ENCODE measurements around the gene FAM118B.

Gene FAM118B

DNA sequence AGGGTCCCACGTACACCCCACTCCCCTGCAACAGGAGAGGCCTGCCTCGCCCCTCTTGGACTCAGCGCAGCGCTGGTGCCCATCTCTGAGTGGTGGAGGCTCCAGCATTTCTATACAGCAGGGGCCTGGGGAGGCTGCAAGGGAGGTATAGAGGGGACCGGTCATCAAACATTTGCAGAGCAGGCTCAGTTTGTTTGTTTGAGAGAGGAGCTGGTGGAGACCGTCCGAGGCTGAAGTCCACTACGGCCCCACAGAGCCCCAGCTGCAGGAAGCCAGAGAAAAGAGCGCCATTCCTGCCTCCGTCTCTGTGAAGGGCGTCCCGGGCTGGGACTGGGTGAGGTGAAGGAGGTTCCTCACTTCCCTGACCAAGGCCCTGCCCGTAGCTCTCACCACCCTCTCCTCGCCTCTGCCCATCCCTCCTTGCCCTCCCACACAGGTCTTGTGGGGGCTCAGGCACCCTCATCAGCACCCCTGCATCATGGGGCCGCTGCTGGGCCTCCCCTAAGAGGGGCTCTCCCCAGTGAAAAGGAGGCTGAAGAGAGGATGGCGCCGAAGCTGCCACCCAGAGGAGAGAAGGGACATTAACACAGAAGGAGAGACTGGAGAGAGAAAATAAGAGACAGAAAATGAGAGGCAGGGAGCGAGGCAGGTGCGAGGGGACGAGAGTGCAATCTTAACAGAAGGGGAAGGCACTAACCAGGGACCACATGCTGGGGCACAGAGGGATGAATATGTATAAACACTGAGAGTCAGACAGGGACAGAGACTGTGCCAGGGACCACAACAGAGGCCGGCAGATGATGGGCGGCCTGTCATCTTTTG lies 24.7 kb upstream of the FAM118B start:
- peak; percentile 1 for DNase-seq

DNA sequence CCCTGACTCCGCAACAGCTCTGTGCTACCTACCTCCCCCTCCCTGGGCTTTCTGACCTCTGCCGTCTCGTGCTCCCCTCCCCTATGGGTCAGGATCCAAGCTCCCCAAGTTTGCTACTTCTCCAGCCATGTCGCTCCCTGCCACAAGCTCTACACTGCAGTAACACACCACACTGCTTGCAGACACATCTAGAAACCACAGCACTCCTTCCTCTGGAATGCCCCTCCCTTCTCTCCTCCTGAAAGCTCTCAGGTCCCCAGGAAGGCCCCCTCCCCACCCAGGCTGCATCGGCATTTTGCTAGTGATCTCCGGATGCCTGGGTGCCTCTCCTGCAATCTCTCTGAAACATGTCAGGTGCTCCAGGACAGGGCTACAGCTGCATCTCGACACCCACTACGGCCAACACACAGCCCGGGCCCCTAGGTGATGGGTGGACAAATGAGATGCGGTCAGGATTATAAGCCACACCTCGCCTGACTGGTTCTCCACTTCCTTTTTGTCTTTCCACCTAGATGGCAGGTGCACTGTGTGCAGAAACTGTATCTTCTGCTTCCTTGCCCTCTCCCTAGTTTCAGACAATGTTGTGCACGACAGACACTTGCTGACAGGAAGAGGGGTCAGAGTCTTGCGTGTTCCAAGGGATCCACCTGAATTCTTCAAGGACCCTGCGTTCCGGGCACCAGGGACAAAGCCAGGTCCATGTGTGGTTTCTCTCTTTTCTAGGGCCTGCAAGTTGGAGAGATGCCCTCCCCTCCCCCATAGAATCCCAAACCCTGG lies 23.1 kb upstream of the FAM118B start:
- DNase-seq, result no peak

DNA sequence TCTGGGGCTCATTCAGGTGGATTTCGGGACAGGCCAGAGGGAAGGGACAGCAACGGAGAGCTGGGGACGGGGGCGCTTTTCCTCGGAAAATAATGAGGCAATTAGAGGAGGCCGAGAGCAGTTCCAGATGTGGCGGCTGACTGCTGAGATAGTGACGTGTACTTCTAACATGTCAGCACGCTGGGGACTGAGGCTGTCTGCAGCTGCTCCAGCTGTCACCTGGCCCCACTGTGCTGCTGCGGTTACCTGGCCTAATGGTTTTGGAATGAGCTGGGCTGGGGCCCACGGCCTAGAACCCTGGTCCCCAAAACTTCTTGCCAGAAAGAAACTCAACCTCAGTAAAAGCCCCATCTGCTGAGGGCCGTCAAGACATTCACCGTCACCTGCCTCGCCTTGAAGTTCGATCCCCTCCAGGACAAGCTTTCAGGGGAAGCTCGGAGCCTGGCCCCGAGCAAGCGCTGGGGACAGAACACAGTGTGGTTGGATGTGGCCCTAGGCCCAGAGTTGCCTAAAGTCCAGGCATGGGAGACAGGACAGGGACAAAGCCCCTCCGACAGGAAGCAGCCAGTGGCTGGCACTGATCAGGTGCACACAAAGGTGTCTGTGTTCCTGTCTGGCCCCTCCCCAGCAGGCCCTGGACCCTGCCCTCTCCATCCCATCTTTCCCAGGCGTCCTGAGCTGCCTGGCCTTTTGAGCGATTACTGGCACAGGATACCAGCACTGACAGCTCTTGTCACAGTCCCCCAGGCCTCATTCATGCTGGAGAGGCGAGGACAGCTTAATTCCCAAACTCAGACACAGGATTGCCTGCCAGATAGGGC lies 22.3 kb upstream of the FAM118B start:
- no peak for DNase-seq

DNA sequence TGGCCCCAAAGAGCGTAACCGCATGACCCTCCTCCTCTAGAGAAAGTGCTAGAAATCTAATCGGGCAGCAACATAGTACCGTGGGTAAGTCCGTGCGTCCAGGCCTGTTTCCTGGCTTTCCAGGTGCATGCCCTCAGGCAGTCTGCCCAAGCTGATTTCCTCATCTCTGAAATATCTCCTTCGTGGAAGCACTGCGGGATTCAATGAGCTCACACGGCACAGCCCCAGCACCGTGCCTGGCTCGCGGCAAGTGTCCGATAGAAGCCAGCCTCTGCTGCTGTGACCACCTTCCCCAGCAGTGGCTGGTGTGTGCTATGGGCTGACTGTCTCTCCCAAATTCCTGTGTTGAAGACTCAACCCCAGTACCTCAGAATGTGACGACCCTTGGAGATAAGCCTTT lies 20.8 kb upstream of the FAM118B start:
- DNase-seq, result no peak

DNA sequence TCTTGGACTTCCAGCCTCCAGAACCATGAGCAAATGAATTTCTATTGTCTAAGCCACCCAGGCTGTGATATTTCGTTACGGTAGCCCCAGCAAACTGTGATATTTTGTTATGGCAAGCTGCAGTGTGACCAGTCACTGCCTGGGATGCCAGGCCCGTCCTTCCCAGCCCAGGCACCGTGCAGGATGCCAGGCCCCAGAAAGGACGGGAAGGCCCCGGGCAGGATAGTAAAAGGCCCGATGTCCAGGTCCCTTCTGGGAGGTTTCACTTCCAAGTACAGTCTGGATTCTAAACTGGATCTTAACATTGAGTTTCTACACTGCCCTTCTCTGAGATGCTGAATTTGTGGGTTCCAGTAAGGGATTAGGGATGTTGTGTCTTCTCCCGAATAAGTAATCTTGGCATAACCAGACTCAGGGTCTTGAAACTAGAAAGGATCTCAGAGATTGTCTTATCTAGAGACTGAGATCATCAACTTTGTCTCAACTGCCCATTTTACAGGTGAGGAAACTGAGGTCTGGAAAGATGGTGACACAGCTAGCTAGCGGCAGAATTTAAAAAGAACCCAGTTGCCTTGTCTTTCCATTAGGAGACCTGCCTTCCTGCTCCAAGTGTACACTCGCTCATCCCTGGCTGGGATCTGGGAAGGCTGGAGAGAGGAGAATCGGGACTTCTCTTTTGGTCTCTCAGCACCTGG lies 20.1 kb upstream of the FAM118B start:
- DNase-seq, result no peak

DNA sequence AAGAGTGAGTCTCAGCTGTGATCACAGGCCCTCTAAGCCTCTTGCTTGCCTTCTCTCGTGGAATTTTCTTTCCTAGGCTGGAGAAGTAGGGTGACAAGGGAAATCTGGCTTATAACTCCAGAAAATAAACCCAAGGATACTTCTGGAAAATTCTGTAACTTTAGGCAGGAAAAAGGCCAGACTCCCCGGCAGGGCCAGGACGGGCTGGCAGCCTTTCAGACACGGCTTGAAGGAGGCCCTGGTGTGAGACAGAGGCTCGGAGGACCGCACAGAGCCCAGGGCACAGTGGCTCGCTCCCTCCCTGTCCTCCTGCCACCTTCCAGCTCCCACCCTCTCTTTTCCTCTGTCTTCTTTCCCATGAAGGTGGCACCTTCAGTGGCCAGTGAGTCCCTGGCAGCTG lies 19.2 kb upstream of the FAM118B start:
- no peak for DNase-seq

DNA sequence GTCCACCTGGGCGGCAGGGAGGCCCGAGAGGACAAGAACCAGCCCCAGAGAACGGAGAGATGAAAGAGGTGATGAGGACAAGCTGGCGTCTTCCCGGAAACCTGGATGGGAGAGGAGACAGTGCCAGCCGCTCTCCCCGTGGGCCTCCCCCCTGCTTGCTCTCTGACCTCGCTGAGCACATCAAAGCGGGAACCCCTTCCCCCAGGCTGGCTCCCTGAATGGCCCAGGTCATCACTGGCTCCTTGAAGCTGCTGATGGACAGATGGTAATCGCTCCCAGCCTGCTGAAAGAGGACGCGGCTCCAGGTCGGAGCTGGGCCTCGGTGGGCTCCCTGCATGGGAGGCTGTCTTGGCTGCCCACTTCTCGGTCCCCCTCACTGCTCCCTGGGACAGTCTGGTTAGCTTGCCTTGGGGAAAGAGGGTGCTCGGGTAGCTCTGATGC lies 18.5 kb upstream of the FAM118B start:
- no peak for DNase-seq

DNA sequence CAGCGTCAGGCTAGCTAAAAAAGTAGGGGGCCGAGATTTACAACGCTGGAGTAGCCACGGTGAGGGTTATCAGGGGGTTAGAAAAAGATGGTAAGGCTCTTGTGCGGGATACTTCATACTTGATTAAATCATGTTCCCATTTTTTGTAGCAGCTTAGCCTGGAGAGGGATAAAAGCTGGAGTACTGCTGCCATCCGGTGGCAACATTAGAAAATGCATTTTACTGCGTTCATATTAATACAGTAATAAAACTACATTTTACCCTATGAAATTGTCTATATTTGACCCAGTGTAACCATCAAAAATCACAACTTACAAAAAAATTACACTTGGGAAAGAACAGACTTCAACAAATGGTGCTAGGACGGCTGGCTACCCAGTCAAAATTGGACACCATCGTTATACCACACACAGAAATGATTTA lies 17.4 kb upstream of the FAM118B start:
- DNase-seq, result peak; percentile 6

DNA sequence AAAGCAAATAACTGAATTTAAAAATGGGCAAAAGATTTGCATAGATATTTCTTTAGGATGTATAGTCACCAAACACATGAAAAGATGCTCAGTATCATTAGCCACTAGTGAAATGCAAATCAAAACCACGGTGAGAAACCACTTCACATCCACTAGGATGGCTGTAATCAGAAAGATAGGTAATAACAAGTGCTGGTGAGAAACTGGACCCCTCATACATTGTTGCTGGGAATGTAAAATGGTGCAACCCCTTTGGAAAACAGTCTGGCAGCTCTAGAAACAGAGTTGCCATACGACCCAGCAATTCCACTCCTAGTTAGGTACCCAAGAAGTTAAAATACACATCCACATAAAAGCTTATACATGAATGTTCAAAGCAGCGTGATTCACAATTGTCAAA lies 16.5 kb upstream of the FAM118B start:
- DNase-seq, result no peak

DNA sequence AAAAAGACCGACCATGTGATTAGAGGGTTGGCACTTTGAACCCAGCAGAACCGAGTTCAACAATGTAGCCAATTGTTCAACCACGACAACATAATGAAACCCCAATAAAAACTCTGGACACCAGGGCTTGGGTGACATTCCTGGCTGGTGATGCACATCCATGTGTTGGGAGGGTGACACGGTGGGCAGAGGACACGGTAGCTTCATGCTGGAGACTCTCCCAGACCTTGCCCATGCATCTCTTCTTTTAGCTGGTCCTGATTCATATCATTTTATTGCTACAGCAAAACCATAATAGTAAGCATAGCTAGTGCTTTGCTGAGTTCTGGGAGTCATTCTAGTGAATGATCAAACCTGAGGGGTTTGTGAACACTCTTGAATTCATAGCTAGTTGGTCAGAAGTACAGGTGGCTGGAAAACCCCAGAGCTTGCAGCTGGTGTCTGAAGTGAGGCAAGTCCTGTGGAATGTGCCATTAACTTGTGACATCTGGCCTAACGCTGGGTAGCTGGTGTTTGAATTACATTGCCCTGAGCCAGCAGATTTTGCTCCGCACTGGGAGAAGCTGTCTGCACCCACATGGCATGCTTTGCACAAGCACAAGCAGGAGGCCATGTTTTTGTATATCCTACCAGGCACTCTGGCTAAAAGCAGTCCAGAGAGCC lies 14.2 kb upstream of the FAM118B start:
- no peak for DNase-seq

DNA sequence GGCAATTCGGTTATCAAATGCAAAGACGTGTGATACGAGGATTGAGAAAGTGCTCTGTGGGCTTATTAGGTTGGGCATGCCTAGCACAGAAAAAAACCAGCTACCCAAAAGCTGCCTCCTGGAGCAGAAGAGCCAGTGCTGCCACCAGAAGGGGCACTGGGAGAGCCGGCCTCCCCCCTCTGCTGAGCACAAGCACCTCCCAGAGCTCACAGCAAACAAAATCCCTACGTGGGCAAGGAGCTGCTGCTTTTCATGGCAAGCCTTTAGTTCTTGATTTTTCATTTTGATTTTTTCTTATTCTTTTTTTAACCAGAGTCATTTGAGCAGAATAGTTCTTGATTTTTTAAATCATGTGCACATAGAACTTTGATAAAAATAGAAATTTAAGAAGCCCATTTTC lies 12.9 kb upstream of the FAM118B start:
- no peak for DNase-seq

DNA sequence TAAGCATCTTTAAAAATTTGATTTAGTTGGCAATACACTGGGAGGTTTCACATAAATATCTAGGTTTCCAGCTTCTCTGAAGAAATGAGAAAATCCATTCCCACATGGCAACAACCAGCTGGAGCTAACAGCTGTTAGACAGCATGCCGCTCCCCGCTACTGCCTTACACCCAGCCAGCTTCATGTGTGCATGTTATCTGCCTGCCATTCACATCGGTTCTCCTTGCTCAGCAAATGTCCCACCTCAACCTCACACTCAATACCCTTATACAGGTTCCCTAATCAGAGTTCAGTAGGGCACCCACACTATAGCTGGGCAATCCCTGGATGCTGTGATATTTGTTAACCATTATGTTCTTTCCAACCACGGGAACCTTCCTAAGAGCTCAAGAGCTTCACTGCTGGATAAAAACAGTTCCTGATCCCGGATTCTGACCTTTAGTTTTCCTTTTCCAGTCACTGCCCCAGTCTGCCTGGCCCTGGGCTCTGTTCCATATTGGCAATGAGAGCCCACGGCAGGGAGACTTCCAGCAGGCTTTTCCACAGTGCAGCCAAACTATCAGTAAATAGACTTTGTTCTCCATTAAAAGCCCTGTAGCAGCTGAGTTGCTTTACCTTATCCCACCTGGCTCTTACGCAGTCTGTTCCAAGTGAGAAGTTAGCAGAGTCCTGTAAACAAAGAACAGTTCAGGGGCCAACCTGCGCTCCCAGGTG lies 8.8 kb upstream of the FAM118B start:
- DNase-seq, result no peak

DNA sequence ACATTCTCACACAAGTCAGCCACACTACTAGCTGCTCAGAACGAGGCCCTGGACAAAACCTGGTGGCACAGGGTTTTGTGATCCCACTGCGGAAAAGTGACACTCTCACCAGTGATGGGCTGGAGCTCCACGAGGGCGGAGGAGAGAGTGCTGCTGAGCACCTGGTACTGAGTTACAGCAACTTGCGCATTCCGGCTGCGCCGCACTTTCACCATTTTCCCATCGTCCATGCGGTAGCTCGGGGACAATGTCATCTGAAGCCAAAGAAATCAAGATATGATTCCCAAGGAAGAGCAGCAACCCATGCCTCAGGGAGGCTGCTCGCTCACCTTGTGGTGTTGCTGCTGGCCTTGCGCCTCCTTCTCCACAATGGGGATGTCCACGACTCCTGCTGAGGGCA lies 6.2 kb upstream of the FAM118B start:
- no peak for DNase-seq

DNA sequence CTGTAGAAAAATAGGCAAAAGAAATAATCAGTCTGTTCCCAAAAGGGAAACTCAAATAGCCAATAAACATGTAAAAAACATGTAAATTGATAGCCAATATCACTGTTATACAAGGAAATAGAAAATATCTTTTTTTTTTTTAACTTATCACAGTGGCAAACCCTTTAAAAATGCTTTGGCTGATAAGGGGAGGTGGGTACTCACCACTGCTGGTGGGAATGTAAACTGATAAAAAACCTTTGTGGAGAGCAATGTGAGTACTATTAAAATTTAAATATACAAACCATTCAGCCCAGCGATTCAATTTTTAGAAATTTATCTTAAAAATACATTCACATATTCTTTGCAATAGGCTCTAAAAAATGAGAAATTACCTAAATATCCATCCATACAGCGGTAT lies 3.7 kb upstream of the FAM118B start:
- no peak for DNase-seq

DNA sequence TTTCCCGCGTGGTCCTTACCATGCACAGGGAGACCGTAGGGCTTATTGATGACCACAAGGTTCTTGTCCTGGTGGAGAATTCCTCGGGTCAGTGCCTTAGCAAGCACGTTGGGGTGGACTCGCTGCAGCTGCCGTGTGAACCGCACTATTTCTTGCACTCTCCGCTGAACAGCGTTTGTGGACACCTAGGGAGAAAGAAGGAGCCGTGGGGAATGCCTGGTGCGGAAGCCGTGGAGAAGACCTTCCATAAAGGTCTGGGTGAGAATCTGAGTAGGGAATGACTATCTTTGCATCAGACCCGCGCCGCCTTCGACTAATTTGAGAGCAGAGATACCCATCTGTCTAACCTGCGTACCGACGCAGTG lies 729 bp upstream of the FAM118B start:
- no peak for DNase-seq

DNA sequence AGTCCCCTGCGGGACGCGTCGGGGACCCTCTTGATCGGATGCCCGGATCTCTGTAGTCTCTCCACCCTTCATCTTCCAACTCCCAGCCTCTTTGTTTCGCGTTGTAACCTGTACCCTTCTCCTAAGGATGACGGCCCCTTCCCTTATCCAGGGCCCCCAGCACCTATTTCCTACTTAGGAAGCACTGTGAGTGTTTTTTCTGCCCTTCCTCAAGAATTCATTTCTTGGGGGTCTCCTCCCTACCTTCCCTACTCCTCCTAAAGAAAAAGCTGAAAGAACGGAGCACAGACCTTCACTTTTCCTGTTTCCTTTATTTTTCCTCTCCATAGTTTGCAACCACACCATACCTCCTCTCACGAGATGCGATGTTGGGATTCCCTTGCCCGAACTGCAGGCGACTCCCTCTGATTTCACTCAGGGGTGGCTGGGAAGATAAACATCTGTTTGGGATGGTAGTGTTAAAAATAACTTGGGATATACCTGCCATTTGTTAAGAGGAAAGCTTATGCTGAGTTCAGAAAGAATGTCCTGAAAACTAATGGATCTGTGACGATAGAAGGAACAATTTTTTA lies 593 bp downstream of the FAM118B start:
- DNase-seq, result no peak

DNA sequence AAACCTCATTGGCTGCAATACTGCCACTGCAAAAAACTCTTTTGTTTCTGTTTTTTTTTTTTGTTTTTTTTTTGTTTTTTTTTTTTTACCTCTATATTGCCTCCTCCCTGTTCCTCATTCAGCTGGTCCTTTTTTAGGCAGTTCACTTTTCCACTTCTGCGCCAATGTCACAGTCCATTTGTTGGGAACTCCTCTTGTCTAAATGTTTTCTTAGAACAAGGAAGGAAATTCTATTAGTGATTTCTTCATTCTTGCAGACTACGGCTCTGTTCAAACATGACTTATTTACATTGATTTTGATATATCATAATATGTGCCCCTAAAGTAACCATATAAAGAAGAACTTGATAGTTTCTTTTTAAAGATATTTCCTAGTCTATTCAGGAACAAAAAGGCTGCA lies 2.9 kb downstream of the FAM118B start:
- no peak for DNase-seq

DNA sequence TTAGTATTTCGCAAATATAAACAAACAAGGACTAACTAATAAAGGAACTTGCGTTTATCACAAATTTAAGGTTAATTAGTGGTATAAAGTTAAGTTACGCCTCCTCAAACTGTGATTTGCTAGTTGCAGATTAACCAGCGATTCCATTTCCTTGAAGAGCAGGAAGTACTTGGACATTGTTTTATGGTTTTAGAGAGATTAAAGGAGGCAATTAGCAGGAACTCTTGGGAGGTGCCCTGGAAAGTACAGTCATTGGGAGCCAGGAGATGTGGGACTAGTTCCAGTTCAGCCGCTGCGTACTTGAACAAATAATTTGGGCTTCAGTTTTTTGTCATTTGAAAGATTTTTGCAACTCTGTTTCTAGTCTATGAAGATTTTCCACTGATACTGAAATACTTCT lies 3.3 kb downstream of the FAM118B start:
- no peak for DNase-seq

DNA sequence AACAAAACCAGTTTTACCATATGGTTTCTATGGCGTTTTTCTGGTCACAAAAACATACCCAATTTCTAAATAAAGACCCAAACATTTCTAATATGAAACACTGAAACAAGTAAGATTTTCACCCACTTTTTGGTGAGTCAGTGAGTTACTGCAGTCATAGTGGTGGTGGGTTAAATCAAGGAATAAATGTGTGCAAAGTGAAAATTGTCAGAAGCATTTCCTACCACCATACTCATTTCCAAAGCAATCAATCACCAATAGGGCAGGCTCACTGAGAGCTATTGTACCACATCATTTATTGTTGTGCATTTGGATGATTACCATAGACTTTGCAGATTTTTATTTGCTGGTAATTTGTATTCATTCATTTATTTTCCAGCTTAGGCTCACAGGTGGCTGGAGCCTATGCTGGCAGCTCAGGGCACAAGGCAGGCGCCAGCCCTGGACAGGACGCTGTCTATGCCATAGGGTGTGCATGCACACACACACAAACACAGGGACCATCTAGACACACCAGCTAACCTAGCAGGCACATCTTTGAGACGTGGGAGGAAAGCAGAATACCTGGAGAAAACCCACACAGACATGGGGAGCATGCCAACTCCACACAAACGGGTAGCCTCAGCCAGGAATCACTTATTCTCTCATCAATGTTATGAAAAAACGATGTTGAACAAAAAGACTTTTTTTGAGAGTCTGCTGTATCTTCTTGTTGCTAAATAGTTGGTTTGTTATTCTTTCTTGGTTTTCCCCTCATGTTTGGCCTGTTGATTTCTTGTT lies 5.1 kb downstream of the FAM118B start:
- no peak for DNase-seq

DNA sequence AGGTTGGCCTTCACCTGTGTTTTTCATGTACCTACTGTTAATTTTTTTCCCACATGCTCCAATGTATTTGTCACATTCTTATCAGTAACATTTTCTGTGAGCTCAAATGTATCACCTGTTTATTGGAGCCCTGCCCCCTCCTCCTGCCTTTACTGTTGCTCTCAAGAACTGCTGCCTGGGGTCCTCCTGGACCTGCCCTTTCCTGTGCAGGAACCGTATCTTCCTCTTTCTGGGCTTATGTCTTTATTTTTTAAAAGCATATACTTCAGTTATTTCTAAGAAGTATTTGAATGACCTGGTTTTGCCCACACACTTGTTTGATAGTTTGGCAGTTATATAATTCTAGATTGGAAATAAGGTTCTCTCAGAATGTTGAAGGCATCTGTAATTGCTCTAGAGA lies 5.9 kb downstream of the FAM118B start:
- DNase-seq, result no peak

DNA sequence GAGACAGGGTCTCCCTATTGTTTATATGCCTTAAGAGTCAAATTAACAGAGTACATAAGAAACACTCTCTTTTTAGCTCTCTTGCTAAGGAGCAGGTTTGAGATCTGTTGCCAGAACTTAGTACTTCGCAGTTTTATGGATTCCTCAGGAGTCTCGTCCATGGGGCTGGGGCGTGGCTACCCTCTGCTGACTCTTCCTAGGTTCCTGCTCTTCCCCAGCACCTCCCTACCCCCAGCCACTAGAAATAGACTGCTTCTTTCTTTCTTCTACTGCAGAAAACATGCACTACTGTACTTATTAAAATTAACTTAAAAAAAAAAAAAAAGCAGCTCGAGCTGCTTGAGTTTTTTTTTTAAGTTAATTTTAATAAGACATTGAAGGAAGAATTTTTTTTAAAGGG lies 8.0 kb downstream of the FAM118B start:
- DNase-seq, result no peak

All from NCI-H2227 treated with DMSO at 0.1 percent for 48 hours (cell line).